ENCODE results near the gene PLCB3.

The PLCB3 gene

GRCh38 chr11:64250415-64251015 lies 815 bp upstream of the PLCB3 start:
- peak; percentile 78 for DNase-seq (ENCODE audit: low spot score)

DNA sequence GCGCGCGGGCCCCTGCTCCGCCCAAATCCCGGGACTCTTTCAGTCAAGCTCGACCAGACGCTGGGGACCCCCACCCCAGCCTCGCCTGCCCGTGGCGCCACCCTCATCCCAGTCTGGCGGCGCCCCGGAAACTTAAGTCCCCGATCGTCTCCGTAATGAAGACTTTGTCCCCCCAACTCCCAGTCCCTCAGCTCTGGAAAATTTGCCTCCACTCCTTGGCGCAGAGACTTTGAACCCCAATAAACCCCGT lies 348 bp downstream of the PLCB3 start:
- no peak for DNase-seq (ENCODE audit: low spot score)

DNA sequence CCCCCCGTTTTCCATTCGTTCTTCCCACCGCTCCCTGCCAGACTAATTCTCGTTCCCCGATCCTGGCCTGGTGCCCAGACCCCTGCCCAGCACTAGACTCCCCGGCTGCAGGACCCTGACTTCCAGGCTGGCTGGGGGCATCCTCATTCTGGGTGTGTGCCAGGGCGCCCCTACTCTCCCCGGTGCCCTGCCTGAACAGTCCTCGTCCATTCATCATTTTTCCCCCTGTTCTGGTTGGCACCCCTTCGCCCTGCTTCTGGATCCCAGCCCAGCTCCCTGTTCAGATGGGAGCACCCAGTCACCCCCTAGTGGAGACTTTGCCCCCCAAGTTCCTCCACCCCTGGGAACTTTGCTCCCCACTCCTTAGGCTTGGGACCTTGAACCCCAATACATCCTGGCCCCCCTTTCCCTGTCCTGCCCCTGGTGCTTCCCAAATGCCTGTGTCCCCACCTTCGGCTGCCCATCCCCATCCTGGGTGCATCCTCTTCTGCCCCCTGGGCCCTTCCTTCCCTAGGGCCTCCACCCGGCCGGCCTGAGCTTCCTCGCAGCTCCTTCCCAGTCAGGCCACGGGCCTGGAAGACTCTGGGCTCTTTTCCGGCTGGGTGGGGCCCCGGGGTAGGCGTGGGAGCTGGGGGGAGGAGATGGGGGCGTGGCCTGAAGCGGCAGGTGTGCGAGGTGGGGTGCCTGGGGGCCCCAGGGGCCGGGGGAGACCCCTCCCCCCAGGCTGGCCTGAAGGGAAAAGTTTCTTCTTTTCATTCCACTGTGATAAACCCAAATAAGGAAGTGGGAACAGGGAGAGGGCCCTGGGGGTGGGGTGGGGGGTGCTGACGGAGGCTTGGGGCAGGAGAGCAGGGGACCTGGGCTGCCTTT lies 908 bp downstream of the PLCB3 start:
- DNase-seq (ENCODE audit: low spot score), result peak; percentile 68

DNA sequence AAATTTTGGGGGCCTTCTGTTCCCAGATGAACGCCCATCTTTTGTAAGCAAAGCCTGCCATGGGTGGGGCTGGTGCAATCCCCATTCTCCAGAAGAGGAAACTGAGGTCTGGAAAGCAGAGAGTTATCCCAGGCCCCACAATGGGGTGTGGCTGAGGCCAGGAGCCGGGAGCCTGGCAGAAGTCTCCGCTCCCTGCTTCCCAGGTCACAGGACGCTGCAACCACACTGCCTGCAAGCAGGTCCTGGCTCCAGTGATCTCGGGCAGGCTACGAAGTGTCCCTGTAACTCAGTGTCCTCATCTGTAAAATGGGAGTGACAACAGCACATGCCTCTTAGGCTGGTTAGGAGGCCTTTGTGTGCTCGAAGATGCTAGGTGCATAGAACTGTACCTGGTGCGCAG lies 1.7 kb downstream of the PLCB3 start:
- no peak for DNase-seq (ENCODE audit: low spot score)

DNA sequence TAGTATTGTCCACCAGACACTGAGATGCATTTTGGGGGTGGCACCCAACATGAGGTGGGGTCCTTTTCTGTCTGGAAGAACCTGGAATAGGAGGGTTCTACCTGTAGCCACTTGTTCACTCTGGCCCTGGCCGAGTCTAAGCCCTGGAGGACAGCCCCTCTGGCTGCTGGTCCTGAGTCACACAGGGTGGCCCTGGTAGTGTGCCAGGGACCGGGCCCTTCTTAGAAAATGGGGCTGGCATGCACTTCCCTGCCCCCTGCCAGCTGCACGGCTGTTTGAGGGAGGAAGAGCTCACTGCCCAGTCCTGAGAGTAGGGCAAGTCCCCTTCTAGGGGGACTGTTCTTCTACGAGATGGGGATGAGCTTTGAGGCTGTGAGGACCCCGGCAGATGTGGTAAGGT lies 2.2 kb downstream of the PLCB3 start:
- DNase-seq (ENCODE audit: low spot score), result no peak

GRCh38 chr11:64254326-64254725 lies 3.0 kb downstream of the PLCB3 start:
- DNase-seq (ENCODE audit: low spot score), result no peak

GRCh38 chr11:64255135-64256128 lies 4.1 kb downstream of the PLCB3 start:
- DNase-seq (ENCODE audit: low spot score), result no peak

GRCh38 chr11:64256300-64256699 lies 5.0 kb downstream of the PLCB3 start:
- no peak for DNase-seq (ENCODE audit: low spot score)

DNA sequence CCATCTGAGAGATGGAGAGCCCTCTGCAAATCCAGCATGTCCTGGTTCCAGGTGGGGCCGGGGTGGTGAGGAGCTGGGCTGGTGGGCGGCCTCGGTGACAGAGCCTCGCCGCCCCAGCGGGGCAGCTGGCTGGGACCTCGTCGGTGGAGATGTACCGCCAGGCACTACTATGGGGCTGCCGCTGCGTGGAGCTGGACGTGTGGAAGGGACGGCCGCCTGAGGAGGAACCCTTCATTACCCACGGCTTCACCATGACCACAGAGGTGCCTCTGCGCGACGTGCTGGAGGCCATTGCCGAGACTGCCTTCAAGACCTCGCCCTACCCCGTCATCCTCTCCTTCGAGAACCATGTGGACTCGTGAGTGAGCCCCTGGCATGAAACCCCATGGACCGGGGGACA lies 7.0 kb downstream of the PLCB3 start:
- no peak for DNase-seq (ENCODE audit: low spot score)

GRCh38 chr11:64258946-64259532 lies 7.7 kb downstream of the PLCB3 start:
- DNase-seq (ENCODE audit: low spot score), result no peak

DNA sequence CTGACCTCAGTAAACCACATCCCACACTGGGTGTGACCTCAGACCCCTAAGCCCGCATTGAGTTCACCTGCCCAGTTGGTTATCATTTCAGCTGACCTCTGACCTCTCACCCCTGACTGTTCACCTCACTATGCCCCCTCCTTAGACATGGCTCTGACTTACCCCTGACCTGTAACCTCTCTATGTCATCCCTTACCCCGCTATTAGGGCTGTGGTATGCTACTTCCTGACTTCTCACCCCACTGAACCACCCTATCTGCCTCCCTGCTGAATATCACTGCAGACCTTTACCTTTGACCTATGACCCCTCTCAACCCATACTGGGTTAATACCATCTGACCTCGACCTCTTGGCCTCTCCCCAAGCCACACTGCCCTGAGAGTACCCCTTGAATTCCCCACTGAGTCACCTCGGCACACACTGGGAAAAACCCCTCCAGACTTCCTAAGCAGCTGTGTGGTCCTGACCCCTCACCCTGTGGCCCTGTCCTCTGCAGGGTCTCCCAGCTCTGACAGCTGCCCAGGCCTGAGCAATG lies 8.3 kb downstream of the PLCB3 start:
- no peak for DNase-seq (ENCODE audit: low spot score)

GRCh38 chr11:64260147-64260708 lies 8.9 kb downstream of the PLCB3 start:
- DNase-seq (ENCODE audit: low spot score), result no peak

DNA sequence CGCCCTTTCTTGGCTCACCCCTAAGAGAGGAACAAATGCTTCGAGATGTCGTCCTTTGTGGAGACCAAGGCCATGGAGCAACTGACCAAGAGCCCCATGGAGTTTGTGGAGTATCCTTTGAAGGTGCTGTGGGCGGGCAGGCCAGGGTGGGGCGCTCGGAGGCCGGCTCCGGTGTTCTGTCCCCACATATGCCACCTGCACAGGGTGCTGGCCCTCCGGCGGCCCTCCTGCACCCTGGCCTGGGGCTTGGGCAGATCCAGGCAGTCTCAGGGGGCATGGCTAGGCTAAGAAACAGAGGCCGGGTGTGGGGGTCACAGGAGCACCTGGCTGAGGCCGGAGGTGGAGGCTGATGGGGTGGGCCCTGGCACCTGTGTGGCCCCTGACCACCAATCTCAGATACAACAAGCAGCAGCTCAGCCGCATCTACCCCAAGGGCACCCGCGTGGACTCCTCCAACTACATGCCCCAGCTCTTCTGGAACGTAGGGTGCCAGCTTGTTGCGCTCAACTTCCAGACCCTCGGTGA lies 10.3 kb downstream of the PLCB3 start:
- DNase-seq (ENCODE audit: low spot score), result no peak

- DNase-seq (ENCODE audit: low spot score), result no peak
Observed at GRCh38 chr11:64262271-64263002, 11.1 kb downstream of the PLCB3 start.

DNA sequence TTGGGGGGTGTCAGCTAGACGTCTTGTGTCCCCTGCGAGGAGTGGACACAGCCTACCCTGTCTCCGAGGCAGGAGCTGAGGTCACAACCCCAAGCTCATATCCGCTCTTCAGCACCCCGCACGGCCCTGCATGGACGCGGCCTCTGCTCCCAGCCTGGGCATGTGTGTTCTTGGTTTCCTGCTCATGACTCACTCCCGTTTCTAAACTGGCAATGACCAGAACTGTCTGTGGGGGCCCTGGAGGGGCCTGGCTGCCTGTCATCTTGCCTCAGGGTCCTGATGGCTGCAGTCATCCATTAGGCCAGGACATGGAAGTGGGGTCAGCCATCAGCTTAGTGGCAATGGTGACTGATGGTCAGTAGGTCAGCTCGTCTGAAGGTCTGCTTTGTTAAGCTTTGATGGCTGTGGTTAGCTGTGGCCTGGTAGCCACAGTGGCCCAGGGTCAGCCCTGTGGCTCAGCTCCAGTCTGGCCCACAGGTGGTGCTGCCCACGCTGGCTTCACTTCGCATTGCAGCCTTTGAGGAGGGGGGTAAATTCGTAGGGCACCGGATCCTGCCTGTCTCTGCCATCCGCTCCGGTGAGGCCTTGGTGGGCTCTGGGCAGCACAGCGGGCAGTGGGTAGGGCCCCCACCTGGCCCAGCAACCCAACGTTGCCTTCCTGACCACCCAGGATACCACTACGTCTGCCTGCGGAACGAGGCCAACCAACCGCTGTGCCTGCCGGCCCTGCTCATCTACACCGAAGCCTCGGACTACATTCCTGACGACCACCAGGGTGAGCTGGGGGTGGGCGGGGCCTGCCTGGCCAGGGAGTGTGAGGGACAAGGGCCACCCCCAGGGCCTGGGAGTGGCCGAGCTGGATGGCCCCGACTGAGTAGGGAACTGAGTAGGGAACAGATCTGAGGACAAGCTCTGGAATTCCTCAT lies 12.0 kb downstream of the PLCB3 start:
- DNase-seq (ENCODE audit: low spot score), result no peak

DNA sequence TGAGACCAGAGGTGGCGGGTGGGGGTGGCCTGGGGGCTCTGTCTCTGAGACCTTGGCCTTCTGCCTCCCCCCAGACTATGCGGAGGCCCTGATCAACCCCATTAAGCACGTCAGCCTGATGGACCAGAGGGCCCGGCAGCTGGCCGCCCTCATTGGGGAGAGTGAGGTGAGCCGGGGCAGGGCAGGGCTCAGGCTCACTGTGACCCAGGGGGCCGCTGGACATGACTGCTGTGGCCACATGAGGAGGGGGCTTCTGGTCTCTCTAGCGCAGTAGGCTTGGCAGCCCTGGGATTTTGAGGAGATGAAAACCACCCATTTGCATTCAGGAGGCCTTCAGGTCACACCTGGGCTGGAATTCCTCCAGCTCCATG lies 12.6 kb downstream of the PLCB3 start:
- DNase-seq (ENCODE audit: low spot score), result no peak

GRCh38 chr11:64264371-64264852 lies 13.1 kb downstream of the PLCB3 start:
- no peak for DNase-seq (ENCODE audit: low spot score)

GRCh38 chr11:64265176-64266160 lies 14.1 kb downstream of the PLCB3 start:
- DNase-seq (ENCODE audit: low spot score), result no peak

Data from HuH-7.5 (cell line).